HG03521 (cell line): ENCODE measurements around the gene MTHFD1L.
"Not testable (repeated sequence)": the region's sequence is repeated elsewhere in the genome, so short reads cannot be mapped to it uniquely, and the experiment has no call there.

Experiments
- ATAC-seq: cut with Tn5 transposase; IDR thresholded peaks from one replicate; pipeline ENCODE4 v1.9.1; 2021; ENCODE audit warnings: mild to moderate bottlenecking, moderate library complexity; ENCODE audit not compliant: unreplicated experiment

Gene MTHFD1L

GRCh38 chr6:151112884-151113283 lies 247.4 kb downstream of the MTHFD1L start:
- ATAC-seq, result not testable (repeated sequence)

GRCh38 chr6:151113641-151114040 lies 248.1 kb downstream of the MTHFD1L start:
- ATAC-seq, result no peak

- ATAC-seq, result no peak
These were observed 253.1 kb downstream of the MTHFD1L start for GRCh38 chr6:151118461-151119123.

- no peak for ATAC-seq
These were observed 254.5 kb downstream of the MTHFD1L start for GRCh38 chr6:151119823-151120524.

- no peak for ATAC-seq
These were observed 256.4 kb downstream of the MTHFD1L start for GRCh38 chr6:151121900-151122299.

GRCh38 chr6:151123641-151124040 lies 258.1 kb downstream of the MTHFD1L start:
- ATAC-seq, result not testable (repeated sequence)

- not testable (repeated sequence) for ATAC-seq
These were observed 259.7 kb downstream of the MTHFD1L start for GRCh38 chr6:151125242-151125641.

- not testable (repeated sequence) for ATAC-seq
These were observed 260.3 kb downstream of the MTHFD1L start for GRCh38 chr6:151125651-151126416.

GRCh38 chr6:151126417-151126724 lies 260.9 kb downstream of the MTHFD1L start:
- ATAC-seq, result not testable (repeated sequence)

- ATAC-seq, result not testable (repeated sequence)
These were observed 261.8 kb downstream of the MTHFD1L start for GRCh38 chr6:151127133-151127798.

GRCh38 chr6:151128763-151129370 lies 263.4 kb downstream of the MTHFD1L start:
- ATAC-seq, result no peak

- no peak for ATAC-seq
These were observed 264.8 kb downstream of the MTHFD1L start for GRCh38 chr6:151130329-151130728.

GRCh38 chr6:151131324-151132007 lies 266.0 kb downstream of the MTHFD1L start:
- ATAC-seq, result no peak

- no peak for ATAC-seq
These were observed 270.7 kb downstream of the MTHFD1L start for GRCh38 chr6:151136141-151136755.

- no peak for ATAC-seq
These were observed 272.0 kb downstream of the MTHFD1L start for GRCh38 chr6:151137542-151137941.

GRCh38 chr6:151139524-151139923 lies 274.0 kb downstream of the MTHFD1L start:
- no peak for ATAC-seq

- no peak for ATAC-seq
These were observed 275.3 kb downstream of the MTHFD1L start for GRCh38 chr6:151140767-151141166.

- no peak for ATAC-seq
These were observed 276.2 kb downstream of the MTHFD1L start for GRCh38 chr6:151141685-151142084.

GRCh38 chr6:151142676-151143075 lies 277.2 kb downstream of the MTHFD1L start:
- ATAC-seq, result no peak

- ATAC-seq, result no peak
These were observed 277.8 kb downstream of the MTHFD1L start for GRCh38 chr6:151143337-151143736.
